NCI-H510A (cell line): ENCODE results near the gene ZNRF2.

ENCODE experiments used
- DNase-seq: peaks from one replicate; lab custom pipeline; 2025; lab: John Stamatoyannopoulos, UW

Gene ZNRF2

GRCh38 chr7:30412782-30413504 lies 128.5 kb downstream of the ZNRF2 start:
- peak; percentile 10 for DNase-seq

- no peak for DNase-seq
Measured at GRCh38 chr7:30413864-30414263, 129.5 kb downstream of the ZNRF2 start.
